Endothelial cell (in vitro differentiated cells): Measurements from ENCODE around the gene CFAP47. TPM values are rescaled to one million over a fixed set of nuclear protein-coding genes. Genes with fewer than 3 reads are reported as not detected.

ENCODE experiments used
- DNase-seq: peaks from one replicate; pipeline ENCODE4 v3.0.0; 2021; ENCODE audit warnings: low spot score
- H3K27ac Mint-ChIP-seq: one replicate; pipeline ENCODE4 v1.8.0; 2021; ENCODE audit warnings: mixed read lengths, inconsistent platforms; ENCODE audit not compliant: unreplicated experiment
- H3K27me3 Mint-ChIP-seq: one replicate; pipeline ENCODE4 v1.8.0; 2021; ENCODE audit warnings: mild to moderate bottlenecking, moderate library complexity, mixed read lengths, inconsistent platforms; ENCODE audit not compliant: unreplicated experiment
- H3K36me3 Mint-ChIP-seq: one replicate; pipeline ENCODE4 v1.8.0; 2021; ENCODE audit warnings: mild to moderate bottlenecking, low read depth, mixed read lengths, inconsistent platforms; ENCODE audit not compliant: unreplicated experiment
- H3K4me1 Mint-ChIP-seq: one replicate; pipeline ENCODE4 v1.8.0; 2021; ENCODE audit warnings: mild to moderate bottlenecking, mixed read lengths, inconsistent platforms; ENCODE audit not compliant: unreplicated experiment
- H3K4me3 Mint-ChIP-seq: one replicate; pipeline ENCODE4 v1.8.0; 2021; ENCODE audit warnings: mild to moderate bottlenecking, mixed read lengths, inconsistent platforms; ENCODE audit not compliant: unreplicated experiment
- H3K9me3 Mint-ChIP-seq: one replicate; pipeline ENCODE4 v1.8.0; 2021; ENCODE audit warnings: mixed read lengths, inconsistent platforms; ENCODE audit not compliant: unreplicated experiment
- total RNA-seq: library from RNA; stranded (reverse); fragmentation: NEBNext Ultra II Directional; extraction: Animal tissue kit (Norgen Biotek cat#: 25700); gene quantifications from one replicate; pipeline ENCODE4 v1.2.1, GENCODE V29; 2021; ENCODE audit not compliant: unreplicated experiment
- TF ChIP-seq, protein P1 (sequence below): fragments of 200-600 bp; sonication (generic); IDR thresholded peaks from one replicate; pipeline ENCODE4 v1.5.0; 2021; ENCODE audit warnings: antibody characterized with exemption; ENCODE audit not compliant: unreplicated experiment

The CFAP47 gene
- total RNA-seq, 1 donor from 2014 or later, result 0.44 TPM

DNA sequence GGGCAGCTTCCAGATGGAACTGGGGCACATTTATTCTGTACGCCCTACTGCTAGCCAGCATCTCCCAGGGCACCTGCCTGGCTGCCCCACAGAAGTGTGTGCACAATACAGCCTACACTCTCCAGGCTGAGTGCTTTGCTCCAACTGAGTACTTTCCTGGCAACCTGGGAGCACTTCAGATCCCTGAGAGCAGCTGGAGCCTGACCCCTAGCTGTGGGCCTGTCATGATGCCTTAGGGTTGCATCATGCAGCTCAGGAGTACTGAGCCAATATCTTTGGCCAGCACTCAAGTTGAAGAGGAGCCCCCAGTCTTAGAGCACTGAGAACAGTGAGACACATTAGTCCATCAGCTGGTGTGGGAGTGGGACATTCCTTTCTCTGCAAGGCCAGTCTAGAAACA lies 321.9 kb downstream of the CFAP47 start:
- no peaks in the 10 kb centered on the region for H3K27me3 Mint-ChIP-seq
- no peaks in the 10 kb centered on the region for H3K4me1 Mint-ChIP-seq
- H3K36me3 Mint-ChIP-seq, result no peaks in the 10 kb centered on the region
- no peaks in the 10 kb centered on the region for H3K9me3 Mint-ChIP-seq
- no peak overlapping the region for H3K27ac Mint-ChIP-seq
- no peak for DNase-seq
- TF ChIP-seq, protein P1, sequence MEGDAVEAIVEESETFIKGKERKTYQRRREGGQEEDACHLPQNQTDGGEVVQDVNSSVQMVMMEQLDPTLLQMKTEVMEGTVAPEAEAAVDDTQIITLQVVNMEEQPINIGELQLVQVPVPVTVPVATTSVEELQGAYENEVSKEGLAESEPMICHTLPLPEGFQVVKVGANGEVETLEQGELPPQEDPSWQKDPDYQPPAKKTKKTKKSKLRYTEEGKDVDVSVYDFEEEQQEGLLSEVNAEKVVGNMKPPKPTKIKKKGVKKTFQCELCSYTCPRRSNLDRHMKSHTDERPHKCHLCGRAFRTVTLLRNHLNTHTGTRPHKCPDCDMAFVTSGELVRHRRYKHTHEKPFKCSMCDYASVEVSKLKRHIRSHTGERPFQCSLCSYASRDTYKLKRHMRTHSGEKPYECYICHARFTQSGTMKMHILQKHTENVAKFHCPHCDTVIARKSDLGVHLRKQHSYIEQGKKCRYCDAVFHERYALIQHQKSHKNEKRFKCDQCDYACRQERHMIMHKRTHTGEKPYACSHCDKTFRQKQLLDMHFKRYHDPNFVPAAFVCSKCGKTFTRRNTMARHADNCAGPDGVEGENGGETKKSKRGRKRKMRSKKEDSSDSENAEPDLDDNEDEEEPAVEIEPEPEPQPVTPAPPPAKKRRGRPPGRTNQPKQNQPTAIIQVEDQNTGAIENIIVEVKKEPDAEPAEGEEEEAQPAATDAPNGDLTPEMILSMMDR, result no peak
- H3K4me3 Mint-ChIP-seq, result no peak overlapping the region

DNA sequence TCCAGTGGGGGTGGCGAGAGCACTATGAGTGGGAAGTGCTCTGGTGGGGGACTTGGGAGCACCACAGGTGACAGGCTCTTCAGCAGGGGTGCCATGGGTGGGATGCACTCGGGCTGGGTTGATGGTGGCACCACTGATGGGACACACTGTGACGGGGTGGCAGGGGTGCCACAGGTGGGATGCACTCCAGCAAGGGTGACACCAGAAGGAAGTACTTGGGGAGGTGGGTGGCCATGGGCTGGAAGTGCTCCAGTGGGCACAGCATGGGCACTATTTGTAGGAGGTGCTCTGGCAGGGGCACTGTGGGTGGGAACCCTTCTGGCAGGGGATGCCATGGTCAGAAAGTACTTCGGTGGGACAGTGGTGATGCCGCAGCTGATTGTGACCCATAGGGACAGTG lies 346.6 kb downstream of the CFAP47 start:
- H3K36me3 Mint-ChIP-seq, result no peaks in the 10 kb centered on the region
- no peaks in the 10 kb centered on the region for H3K4me1 Mint-ChIP-seq
- no peak overlapping the region for H3K4me3 Mint-ChIP-seq
- H3K27me3 Mint-ChIP-seq, result no peaks in the 10 kb centered on the region
- DNase-seq, result no peak
- H3K9me3 Mint-ChIP-seq, result no peaks in the 10 kb centered on the region
- no peak overlapping the region for H3K27ac Mint-ChIP-seq
- TF ChIP-seq, protein P1, result no peak

DNA sequence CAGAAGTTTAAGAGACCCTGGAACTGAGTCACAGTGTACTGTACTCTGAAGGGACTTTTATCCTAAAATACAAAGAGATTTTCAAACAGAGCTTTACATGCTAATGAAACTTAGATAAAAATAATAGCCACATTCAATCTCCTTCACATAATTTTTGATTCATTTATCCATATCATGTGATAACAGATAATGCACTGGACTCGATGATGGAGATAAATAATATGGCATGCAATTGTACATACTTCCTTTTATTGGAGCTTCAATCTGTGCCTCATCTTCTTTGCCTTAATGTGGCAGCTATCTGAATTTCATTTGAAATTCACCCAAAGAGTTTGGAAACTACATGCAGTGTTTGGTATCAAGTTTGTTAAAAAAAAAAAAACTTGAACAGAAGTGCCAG lies 390.6 kb downstream of the CFAP47 start:
- H3K9me3 Mint-ChIP-seq, result no peaks in the 10 kb centered on the region
- DNase-seq, result no peak
- no peaks in the 10 kb centered on the region for H3K36me3 Mint-ChIP-seq
- H3K4me3 Mint-ChIP-seq, result no peak overlapping the region
- no peak overlapping the region for H3K27ac Mint-ChIP-seq
- TF ChIP-seq, protein P1, result no peak
- no peaks in the 10 kb centered on the region for H3K4me1 Mint-ChIP-seq
- H3K27me3 Mint-ChIP-seq, result no peaks in the 10 kb centered on the region

DNA sequence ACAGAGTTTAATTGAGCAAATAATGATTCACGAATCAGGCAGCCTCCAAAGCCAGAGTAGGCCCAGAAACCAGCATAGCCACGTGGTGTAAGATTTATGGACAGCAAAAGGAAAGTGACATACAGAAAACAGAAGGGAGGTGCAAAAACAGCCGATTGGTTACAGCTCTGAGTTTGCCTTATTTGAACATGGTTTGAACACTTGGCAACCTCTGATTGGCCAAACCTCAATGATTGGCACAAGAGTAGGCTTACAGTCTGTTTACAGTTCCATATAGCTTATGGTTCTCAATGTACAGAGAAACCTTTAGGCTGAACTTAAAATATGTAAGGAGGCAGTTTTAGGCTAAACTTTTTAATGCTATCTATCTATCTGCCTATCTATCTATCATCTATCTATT lies 394.8 kb downstream of the CFAP47 start:
- no peak for DNase-seq
- no peaks in the 10 kb centered on the region for H3K36me3 Mint-ChIP-seq
- H3K27ac Mint-ChIP-seq, result no peak overlapping the region
- no peaks in the 10 kb centered on the region for H3K27me3 Mint-ChIP-seq
- H3K9me3 Mint-ChIP-seq, result no peaks in the 10 kb centered on the region
- TF ChIP-seq, protein P1, result no peak
- no peak overlapping the region for H3K4me3 Mint-ChIP-seq
- peaks cover 4% of the 10 kb centered on the region for H3K4me1 Mint-ChIP-seq

DNA sequence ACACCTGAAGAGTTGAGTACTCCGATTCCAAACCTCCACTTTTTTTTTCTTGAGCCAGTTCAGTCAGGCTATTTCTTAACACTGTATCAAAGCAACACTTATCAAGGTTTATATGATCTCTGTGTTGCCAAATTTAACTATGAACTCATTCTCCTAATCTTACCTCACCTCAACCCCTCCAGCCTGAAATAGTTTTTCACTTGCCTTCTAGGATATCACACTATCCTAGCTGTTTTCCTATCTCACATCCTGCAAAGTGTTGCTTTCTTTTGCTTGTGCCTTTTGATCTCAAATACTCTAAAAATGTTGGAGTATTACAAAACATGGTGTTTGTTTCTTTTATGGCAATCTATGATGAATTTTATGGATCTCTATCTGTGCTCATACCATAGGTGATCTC lies 415.0 kb downstream of the CFAP47 start:
- TF ChIP-seq, protein P1, result no peak
- H3K4me3 Mint-ChIP-seq, result no peak overlapping the region
- H3K9me3 Mint-ChIP-seq, result no peaks in the 10 kb centered on the region
- no peaks in the 10 kb centered on the region for H3K27me3 Mint-ChIP-seq
- no peaks in the 10 kb centered on the region for H3K36me3 Mint-ChIP-seq
- no peak overlapping the region for H3K27ac Mint-ChIP-seq
- no peak for DNase-seq
- H3K4me1 Mint-ChIP-seq, result no peaks in the 10 kb centered on the region
